Ureter (tissue), 1 donor: ENCODE results near the gene GNG4. TPM values are rescaled to one million over a fixed set of nuclear protein-coding genes. Genes with fewer than 3 reads are reported as not detected.

Experiments
- DNase-seq: peaks from one replicate; pipeline ENCODE4 v3.0.0-alpha.2; 2020; ENCODE audit warnings: low spot score
- total RNA-seq: library from RNA; stranded (reverse); gene quantifications from one replicate; pipeline ENCODE4 v1.2.4, GENCODE V29; 2023
- donor health status: DM: yes; HTN: yes; CAD: no.

The GNG4 gene
- not detected for total RNA-seq

GRCh38 chr1:235649368-235650163 is at the start of gene GNG4:
Gene GNG4, minus strand, starts transcription at chr1:235649784. Its CDS starts 65,946 bp downstream, at chr1:235583838.
- no peak for DNase-seq

GRCh38 chr1:235697508-235697907 is 47.9 kb upstream of the GNG4 start:
- no peak for DNase-seq

DNA sequence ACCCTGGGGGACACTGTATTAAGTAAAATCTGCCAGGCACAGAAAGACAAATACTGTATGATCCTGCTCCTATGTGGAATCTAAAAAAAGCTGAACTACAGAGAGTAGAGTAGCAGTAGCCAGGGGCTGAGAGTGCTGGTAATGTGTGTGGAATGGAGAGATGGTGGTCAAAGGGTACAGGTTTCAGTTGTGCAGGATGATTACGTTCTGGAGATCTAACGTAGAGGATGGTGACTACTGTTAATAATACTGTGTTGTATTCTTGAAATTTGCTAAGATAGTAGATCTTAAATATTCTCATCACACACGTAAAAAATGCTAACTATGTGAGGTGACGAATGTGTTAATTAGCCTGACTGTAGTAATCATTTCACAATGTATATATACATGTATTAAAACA is 39.8 kb upstream of the GNG4 start:
- no peak for DNase-seq

GRCh38 chr1:235688096-235688495 is 38.5 kb upstream of the GNG4 start:
- no peak for DNase-seq

- no peak for DNase-seq
Observed at GRCh38 chr1:235683653-235684052, 34.1 kb upstream of the GNG4 start.

DNA sequence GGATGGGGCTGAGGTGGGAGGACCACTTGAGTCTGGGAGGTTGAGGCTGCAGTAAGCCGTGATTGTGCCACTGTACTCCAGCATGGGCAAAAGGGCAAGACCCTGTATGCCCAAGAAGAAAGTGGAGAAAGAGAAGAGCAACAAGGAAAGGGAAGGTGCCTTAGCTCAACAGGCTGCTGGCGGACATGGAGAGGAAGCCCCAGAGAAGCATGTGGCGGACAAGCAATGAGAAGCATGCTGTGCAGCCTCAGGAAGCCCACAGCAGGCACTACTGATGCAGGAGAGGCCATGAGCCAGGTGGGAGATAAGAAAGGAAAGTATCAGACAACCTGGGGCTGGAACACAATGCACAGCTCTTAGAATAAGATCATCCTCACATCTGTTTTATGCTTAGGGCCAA is 32.6 kb upstream of the GNG4 start:
- DNase-seq, result no peak

DNA sequence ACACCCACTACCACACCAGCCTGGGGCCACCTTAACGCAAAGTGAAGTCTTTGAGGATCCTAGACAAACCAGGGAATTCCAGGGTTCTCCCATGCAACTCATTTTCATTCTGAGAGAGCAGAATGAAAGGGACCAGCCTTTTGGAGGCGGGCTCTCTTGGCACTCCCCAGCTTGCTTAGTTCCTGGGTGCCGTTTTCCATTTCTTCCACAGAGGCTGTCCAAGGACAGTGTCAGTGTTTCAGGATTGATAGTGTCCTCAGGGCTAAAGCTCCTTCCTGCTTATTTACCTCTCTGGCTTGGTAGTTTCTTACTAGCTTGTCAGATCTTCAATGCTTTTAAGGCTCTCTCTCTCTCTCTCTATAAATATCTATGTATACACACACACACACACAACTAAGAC is 30.1 kb upstream of the GNG4 start:
- DNase-seq, result no peak

GRCh38 chr1:235679005-235679404 is 29.4 kb upstream of the GNG4 start:
- no peak for DNase-seq

DNA sequence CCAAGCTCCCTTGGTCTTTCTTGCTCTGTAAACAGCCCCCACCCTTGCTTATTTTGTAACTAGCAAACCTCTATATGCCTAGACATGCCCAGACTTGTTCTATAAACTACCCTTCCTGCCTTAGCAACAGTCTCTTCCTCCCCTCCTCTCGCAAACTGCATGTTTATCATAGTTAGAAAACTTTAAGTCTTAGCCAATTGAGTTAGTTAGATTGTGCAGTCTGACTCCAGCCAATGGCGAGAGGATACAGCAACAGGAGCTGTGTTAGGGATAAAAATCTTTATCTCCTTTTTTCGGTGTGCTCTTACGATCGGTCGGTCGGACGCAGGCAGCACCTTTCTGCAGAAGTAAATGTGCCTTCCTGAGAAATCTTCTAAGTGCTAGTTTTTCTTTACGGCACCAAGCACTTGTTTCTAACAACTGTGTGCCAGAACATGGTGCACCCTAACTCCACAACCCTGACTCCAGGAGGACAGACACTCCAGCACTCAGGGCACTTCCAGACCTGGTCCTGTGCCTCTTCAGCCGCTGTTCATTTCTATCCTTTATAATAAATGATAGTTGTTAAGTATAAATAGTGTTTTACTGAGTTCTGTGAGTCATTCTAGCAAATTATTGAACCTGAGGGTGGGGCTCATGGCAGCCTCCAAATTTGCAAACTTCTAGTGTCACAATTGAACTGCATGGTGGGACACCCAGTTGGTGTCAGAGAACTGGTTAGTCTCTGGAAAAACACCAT is 25.7 kb upstream of the GNG4 start:
- DNase-seq, result no peak

DNA sequence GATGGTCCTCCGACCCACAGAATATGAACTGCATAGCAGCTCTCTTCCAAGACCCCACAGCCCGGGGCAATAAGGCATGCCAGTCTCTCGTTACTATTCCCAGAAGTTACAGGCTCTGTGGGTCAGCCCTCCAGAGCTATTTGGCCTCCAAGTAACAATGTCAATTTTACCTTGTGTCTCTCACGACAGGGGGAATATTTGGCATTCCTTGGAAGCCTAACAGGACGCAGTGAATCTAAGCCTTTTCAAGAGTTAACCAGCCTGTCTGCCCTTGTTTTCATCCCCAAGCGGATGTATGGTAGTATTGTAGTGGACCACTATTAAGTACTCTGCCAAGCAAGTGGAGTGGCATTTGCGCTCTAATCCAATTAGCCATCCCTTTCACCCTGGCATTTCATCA is 24.4 kb upstream of the GNG4 start:
- no peak for DNase-seq

GRCh38 chr1:235671992-235672391 is 22.4 kb upstream of the GNG4 start:
- DNase-seq, result no peak

DNA sequence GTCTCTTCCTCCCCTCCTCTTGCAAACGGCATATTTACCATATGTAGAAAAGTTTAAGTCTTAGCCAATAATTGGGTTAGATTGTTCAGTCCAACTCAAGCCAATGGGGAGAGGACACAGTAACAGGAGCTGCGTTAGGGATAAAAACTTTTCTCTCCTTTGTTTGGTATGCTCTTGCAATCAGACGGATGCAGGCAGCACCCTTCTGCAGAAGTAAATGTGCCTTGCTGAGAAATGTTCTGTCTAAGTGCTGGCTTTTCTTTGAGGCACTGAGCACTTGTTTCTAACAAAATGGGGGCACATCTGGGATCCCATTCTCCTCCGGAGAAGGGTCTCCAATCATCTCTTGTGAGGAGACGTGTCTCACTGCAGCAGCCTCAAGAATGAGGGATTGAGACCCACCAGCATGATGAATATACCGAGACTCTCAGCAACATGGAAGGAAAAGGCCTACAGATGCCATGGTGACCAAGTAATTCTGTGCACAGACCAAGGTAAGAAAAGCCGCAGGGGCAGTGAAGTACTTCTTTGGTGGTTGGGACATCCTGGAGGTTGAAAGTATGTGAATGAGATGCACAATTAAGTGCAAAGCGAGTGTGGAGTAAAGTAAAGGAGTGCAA is 20.7 kb upstream of the GNG4 start:
- no peak for DNase-seq

GRCh38 chr1:235669277-235669676 is 19.7 kb upstream of the GNG4 start:
- DNase-seq, result no peak

DNA sequence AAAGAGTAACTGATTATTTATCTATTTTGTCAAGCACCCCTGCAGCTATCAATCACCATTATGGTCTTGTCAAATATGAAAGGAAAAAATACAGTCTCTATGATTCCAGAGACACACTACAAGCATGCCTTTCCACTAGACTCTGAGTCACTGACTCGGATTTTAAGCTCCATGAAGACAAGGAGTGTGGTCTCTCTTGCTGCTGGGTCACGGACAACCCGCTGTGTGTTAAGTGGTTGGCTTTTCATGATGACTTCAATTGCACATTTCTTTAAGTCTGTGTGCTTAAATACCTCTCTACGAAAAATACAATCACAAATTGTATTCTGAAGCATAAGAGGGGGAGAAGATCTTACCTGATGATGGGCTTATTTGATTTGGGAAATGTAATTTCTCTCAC is 14.0 kb upstream of the GNG4 start:
- no peak for DNase-seq

DNA sequence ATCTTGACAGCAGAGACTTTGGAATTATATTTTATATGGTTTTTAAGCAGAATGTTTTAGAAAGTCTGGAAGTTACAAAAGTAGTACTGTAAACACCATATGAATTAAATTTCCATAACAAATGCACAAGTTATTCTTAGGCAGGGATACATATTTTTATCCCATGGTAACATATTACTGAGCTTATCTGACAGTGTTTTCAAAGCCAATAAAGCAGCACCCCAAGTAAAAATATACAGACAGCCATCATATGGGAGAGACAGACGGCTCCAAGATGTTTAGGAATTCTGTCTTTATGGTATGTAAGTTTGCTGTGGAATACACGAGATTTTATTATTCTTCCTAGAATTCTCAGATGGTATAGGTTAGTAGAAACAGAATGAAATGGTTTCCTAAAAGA is 12.0 kb upstream of the GNG4 start:
- DNase-seq, result no peak

DNA sequence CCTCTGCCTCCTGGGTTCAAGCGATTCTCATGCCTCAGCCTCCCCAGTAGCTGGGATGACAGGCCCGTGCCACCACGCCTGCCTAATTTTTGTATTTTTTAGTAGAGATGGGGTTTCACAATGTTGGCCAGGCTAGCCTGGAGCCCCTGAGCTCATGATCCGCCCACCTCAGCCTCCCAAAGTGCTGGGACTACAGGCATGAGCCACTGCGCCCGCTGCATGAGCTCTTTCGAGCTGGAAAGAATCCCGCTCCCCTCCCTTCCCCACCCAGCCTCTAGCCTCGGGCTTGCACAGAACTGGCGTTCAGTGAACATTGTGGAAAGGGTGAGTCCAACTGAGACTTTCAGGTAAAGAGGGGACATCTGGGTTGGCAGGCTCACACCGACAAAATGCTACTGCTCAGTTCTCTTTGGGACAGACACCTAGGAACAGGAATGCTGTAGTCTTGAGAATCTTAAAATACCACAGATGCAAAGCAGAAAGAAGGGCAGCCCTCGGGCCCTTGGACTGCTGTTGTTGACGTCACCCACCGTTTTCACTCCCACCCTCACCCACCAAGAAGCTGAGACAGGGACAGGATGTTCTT is 9.7 kb upstream of the GNG4 start:
- DNase-seq, result no peak

GRCh38 chr1:235657747-235658526 is 8.4 kb upstream of the GNG4 start:
- DNase-seq, result no peak

DNA sequence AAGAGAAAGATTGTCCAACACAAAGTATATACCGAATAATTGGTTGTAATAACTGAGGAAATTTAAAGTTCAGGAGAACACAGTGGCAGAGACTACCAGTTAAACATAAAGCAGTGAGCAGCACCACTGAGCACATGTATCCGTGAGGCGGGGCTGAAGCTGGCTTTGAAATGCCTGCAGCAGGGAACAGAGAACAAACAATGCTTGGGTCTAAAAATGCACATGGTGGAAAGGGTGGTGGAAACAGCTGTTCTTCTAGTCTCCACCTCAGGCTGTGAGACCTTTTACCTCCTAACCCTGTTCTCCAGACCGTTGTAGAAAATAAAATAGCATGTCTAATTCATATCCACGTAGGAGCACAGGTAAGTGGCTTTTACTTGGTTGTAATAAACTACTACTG is 7.7 kb upstream of the GNG4 start:
- no peak for DNase-seq

GRCh38 chr1:235652364-235652763 is 2.8 kb upstream of the GNG4 start:
- no peak for DNase-seq

DNA sequence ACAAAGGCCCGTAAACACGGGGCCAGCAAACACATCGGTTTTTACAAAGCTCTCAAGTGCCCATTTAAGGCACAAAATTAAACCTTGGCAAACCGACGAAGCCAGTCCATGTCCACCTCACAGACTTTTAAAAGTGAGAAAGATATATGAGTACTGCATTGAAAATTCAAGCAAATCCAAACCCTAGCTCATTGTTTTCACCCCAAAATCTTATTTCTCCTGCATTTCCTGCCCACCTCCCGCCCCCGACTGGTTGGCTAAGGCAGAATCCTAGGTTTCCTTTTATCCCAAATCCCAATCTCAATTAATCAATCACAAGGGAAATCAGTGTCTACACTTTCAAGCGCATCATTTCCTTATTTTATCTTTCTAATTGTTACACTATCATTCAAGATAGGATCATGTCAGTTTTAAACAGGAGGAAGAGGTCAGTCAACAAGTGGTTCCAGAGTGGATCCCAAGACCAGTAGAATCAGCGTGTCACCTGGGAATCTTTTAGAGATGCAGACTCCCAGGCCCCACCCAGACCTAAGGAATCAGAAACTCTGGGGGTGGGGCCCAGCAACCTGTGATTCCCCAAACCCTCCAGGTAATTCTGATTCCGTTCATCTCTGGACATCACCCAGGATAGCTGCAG is 1.7 kb upstream of the GNG4 start:
- no peak for DNase-seq
